ENCODE data around the gene CPT1B.

Gene CPT1B

DNA sequence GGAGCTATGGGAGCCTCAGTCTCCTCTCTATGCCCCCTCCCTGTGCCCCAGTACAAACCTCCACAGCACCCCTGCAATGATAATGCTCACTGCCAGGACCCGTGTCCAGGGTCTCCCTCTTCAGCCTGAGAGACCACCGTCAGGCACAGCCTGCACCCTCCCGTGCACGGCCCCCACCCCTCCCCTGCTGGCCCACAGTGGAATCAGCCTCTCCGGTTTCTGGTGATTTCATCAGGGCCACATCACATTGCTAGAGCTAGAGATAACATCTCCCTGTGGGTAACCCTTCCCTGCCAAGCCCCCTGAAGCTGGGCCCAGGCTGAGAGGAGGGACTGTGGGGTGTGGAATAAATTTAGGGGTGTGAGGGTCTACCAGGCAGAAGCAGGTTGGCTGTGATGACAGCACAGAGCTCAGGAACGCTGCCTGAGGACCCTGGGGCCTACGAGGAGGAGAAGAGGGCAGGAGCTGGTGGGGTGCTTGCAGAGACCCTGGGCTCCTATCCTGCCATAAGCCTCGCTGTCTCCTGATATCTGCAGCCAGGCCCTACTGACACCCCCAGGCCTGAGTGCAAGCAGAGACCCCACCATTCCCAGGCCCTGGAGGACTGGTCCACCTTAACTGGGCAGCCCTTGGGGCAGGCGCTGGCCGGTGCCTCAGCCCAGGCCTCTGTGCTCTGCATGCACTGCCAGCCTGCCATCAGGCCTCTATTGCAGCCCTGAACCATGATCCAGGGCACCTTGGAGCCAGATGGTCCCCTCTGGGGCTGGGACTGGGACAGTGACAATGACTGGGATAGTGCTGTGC lies 32.5 kb downstream of the CPT1B start, which contains the start of gene KLHDC7B:
TSS of gene KLHDC7B (plus strand) at position 378 of the 804 bp plus-strand sequence. CDS start at position 723, 345 bp downstream.
- TF ChIP-seq, protein P1, sequence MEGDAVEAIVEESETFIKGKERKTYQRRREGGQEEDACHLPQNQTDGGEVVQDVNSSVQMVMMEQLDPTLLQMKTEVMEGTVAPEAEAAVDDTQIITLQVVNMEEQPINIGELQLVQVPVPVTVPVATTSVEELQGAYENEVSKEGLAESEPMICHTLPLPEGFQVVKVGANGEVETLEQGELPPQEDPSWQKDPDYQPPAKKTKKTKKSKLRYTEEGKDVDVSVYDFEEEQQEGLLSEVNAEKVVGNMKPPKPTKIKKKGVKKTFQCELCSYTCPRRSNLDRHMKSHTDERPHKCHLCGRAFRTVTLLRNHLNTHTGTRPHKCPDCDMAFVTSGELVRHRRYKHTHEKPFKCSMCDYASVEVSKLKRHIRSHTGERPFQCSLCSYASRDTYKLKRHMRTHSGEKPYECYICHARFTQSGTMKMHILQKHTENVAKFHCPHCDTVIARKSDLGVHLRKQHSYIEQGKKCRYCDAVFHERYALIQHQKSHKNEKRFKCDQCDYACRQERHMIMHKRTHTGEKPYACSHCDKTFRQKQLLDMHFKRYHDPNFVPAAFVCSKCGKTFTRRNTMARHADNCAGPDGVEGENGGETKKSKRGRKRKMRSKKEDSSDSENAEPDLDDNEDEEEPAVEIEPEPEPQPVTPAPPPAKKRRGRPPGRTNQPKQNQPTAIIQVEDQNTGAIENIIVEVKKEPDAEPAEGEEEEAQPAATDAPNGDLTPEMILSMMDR (IDR thresholded peaks at IDR 0.05; ENCODE audit: low read depth, low read length) = no peak; the same call in none of the 2 replicates
- no peak for DNase-seq (ENCODE audit: extremely low read depth, low read depth)

DNA sequence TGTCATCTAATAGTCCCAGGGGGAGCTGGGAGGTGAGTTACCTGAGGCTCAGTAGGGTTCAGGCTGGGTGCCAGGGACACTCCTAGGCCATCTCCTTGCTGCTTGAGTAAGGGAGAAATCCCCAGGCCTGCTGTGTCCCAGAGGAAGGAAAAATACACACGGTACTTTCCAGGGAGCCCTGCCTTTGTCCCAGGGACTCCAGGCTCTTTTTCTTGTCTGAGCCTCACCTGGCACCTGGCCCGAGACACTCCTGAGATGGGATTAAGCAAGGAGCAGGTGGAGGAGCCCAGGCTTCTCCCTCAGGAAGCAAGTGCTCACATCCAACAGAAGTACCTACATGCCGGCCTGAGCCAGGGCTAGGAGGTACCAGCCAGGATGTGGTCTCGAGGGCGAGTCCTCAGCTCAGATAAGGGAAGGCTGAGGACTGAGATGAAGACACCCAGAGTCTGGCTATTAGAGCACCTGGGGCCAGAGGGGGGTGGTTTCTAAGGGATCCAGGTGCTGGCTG lies 33.4 kb downstream of the CPT1B start:
- DNase-seq (ENCODE audit: extremely low read depth, low read depth) = no peak
- TF ChIP-seq, protein P1 (IDR thresholded peaks at IDR 0.05; ENCODE audit: low read depth, low read length) = no peak

DNA sequence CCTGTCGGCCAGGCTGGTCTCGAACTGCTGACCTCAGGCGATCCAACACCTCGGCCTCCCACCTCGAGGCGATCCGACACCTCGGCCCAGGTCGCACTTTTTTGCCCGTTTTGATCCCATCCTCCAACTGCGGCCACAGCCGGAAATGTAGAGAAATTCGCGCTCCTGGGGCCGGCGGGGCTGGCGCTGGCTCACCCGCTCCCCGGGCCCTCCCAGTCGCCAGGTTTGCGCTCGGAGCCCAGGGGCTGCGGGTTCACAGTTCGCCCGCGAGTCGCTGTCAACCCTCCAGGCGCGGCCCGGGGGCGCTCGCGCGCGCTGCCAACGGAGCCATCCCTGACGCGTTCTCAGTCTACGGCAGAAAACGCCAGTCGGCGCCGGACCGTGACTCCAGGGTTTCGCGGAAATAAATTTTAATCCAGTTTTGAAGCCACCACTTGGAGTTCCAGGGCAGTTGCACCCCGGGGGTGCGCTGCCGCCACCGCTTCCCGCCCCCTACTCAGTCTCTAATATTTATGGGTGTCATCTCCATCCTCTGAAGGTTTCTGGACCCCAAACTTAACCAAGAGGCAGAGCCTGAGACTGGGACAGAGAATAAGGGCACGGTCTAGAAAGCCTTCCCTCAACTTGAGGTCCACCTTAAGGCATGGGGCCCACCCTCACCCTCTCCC lies 34.0 kb downstream of the CPT1B start:
- TF ChIP-seq, protein P1 (IDR thresholded peaks at IDR 0.05; ENCODE audit: low read depth, low read length) = peak; percentile 54
- DNase-seq (ENCODE audit: extremely low read depth, low read depth) = no peak

DNA sequence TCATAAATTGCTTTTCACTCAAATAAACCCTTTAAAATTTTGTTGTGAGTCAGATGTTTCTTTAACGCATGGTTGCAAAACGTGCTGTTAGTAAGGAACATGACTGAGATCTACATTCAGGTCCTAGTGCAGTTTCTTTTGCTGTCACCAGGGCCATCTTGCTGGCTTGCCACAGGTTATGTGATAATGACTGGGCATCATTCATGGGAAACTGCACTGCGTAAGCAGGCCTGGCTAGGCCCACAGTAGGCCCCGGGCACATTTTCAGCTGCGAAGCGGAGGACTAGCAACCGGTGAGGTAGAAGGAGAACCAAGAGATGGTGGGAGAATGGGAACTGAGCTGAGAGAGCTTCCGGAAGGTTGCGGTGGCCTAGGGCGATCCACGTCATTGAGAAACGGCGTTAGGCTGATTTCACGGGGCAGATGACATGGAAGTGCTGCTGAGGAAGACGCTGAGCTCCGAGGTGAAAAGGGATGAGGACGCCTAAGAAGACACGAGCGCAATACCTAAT lies 35.8 kb downstream of the CPT1B start:
- DNase-seq (ENCODE audit: extremely low read depth, low read depth) = no peak
- TF ChIP-seq, protein P1 (IDR thresholded peaks at IDR 0.05; ENCODE audit: low read depth, low read length) = no peak

DNA sequence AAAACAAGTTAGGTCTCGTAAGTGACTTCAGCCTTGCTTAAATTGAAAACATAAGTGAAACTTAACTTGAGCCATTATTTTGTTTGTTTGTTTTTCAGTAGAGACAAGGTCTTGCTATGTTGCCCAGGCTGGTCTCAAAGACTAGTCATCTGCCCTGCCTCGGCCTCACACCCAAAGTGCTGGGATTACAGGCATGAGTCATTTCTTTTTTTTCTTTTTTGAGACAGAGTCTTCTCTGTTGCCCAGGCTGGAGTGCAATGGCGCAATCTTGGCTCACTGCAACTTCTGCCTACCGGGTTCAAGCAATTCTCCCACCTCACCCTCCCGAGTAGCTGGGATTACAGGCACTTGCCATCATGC lies 36.6 kb downstream of the CPT1B start:
- DNase-seq (ENCODE audit: extremely low read depth, low read depth) = peak; percentile 94

DNA sequence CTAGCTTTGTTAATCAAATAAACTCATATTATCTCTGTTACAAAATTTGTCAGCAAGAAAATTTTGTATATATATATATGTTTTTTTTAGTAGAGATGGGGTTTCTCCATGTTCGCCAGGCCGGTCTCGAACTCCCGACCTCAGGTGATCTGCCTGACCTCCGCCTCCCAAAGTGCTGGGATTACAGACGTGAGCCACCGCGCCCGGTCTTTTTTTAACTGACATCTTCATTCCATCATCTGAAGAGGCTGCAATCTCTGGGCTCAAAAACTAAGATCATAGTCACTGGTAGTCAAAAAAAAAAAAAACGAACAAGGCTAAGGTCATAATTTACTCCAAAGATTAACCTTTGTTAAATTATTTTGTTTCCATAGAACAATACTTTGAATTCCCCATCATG lies 37.8 kb downstream of the CPT1B start:
- no peak for DNase-seq (ENCODE audit: extremely low read depth, low read depth)
- TF ChIP-seq, protein P1 (IDR thresholded peaks at IDR 0.05; ENCODE audit: low read depth, low read length) = no peak

DNA sequence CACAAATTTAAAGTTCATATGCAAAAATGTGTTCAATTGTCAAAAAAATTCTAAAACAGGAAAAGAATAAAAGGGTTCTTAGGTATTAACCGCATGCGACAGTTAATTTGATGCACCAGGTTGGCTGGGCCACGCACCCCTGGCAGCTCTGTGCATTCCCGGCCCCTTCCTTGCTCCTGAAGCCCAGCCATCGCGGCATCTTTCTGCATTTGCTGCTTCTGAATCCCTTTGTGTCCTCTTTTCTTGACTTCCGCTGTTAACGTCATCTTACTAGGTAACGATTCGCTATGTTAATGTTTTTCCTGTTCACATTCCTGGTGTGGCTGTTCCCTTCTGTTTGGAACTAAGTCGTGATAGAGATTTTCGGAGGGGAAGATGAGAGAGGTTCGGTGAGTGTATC lies 40.5 kb downstream of the CPT1B start:
- no peak for DNase-seq (ENCODE audit: extremely low read depth, low read depth)
- TF ChIP-seq, protein P1 (IDR thresholded peaks at IDR 0.05; ENCODE audit: low read depth, low read length) = no peak

All from AG09319 (cell line).